Heart left ventricle (tissue), 16 donors: ENCODE results near the gene CALM1. TPM values are rescaled to one million over a fixed set of nuclear protein-coding genes. Genes with fewer than 3 reads are reported as not detected.

ENCODE experiments used
- ATAC-seq, 4 donors: fragments of 200-7000 bp; cut with Tn5 transposase; one replicate each; pipeline ENCODE4 v1.9.1; 2020 to 2022; ENCODE audit warnings: moderate library complexity in 4 of 4, mild to moderate bottlenecking in 3 of 4, moderate number of reproducible peaks in 1 of 4
- DNase-seq, 5 donors: peaks; one replicate each; pipeline ENCODE4 v3.0.0-alpha.2; 2020
- H3K27ac ChIP-seq, 12 donors: fragments of 200-600 bp; sonication (generic) in 4 of 12; one replicate each; pipeline versions ENCODE4 v1.5.0 to v1.8.0; 2016 to 2022; ENCODE audit warnings: mild to moderate bottlenecking in 2 of 12
- H3K27me3 ChIP-seq, 9 donors: fragments of 200-600 bp; sonication (generic) in 2 of 9; one replicate each; pipeline versions ENCODE4 v1.5.1 to v1.8.0; 2016 to 2022; ENCODE audit warnings: mild to moderate bottlenecking in 3 of 9
- H3K36me3 ChIP-seq, 9 donors: fragments of 200-600 bp; sonication (generic) in 2 of 9; one replicate each; pipeline versions ENCODE4 v1.5.0 to v1.8.0; 2018 to 2022; ENCODE audit warnings: mild to moderate bottlenecking in 2 of 9
- H3K4me1 ChIP-seq, 12 donors: fragments of 200-600 bp; sonication (generic) in 4 of 12; one replicate each; pipeline versions ENCODE4 v1.5.0 to v1.8.0; 2016 to 2022; ENCODE audit warnings: mild to moderate bottlenecking in 3 of 12
- H3K4me3 ChIP-seq, 12 donors: fragments of 200-600 bp; sonication (generic) in 4 of 12; one replicate each; pipeline versions ENCODE4 v1.5.0 to v1.8.0; 2017 to 2022; ENCODE audit warnings: mild to moderate bottlenecking in 9 of 12, moderate library complexity in 4 of 12
- H3K9me3 ChIP-seq, 12 donors: fragments of 200-600 bp; sonication (generic) in 4 of 12; one replicate each; pipeline versions ENCODE4 v1.5.0 to v1.8.0; 2016 to 2022; ENCODE audit warnings: mild to moderate bottlenecking in 1 of 12
- POLR2A ChIP-seq, 2 donors: fragments of 450-650 bp; IDR thresholded peaks; one replicate each; pipeline ENCODE4 v1.6.1; 2017; ENCODE audit warnings: antibody characterized with exemption in 2 of 2, mild to moderate bottlenecking in 2 of 2, moderate library complexity in 2 of 2
- WGBS, 4 donors: extraction: QIAGEN DNeasy Blood & Tissue Kit in 2 of 4; methylation state at CpG; one replicate each; pipeline versions ENCODE4 v1.1.5 to v1.1.7; 2013 to 2018; 5-methylcytosine and 5-hydroxymethylcytosine counted together
- intact Hi-C, 10 donors: fragments of 100-400 bp; cut with DNase I; formaldehyde crosslinking; loops; one replicate each; pipeline versions ENCODE4 v1.11.1 to v1.14.2; 2022
- polyA plus RNA-seq, 2 donors: library from polyadenylated mRNA; stranded (reverse); fragments of 200-250 nt; gene quantifications; one replicate each; pipeline ENCODE4 v1.2.3, GENCODE V29; 2013
- total RNA-seq, 9 donors: library from RNA; depleted of rRNA in 2 of 9; stranded (reverse); fragments of >200 nt in 2 of 9; fragmentation: NEBNext Ultra II Directional in 3 of 9; extraction: Animal tissue kit (Norgen Biotek cat#: 25700) in 3 of 9; gene quantifications; one replicate each; pipeline versions ENCODE4 v1.1.0 to v1.2.4, GENCODE V29; 2016 to 2023
- TF ChIP-seq, protein P1 (sequence below), 12 donors: fragments of 200-600 bp; sonication (generic) in 4 of 12; IDR thresholded peaks; one replicate each; pipeline versions ENCODE4 v1.5.0 to v1.8.0; 2018 to 2022; ENCODE audit warnings: antibody characterized with exemption in 12 of 12, mild to moderate bottlenecking in 5 of 12
- donor health status: ischemic (EF 13 %, LVEDD 7.1; RV severe dilation, severe dysfunction).
- donor health status: healthy with polysubstance abuse.
- donor health status: DM: no; HTN: yes; CAD: no.
- donor health status: DM: no; HTN: no; CAD: no.
- donor health status: ischemic (EF 25% LVEDD 6.9; RV normal size, moderate dysfunction).
- donor health status: ischemic (EF 25% LVEDD 5.7; RV mildly dilated, moderate dysfunction).
- donor health status: healthy.
- donor health status: DM: yes; HTN: yes; CAD: no.
- donor health status: ischemic (EF 35%, LVEDD 5.7; RV mildly dilated, moderate dysfunction).
- donor health status: nonischemic (EF 11% LVEDD 7.7; RV severe dilation, severe dysfunction).
- donor health status: DM: yes; HTN: yes; CAD: no.
- donor health status: PGD.
- donor health status: ischemic (EF 29% LVEDD 5.4; RV normal size, mild dysfunction).
- donor health status: nonischemic (EF 23%, LVEDD 6.1; RV moderate dilation, normal function).

The CALM1 gene
- total and polyA plus RNA-seq, 11 donors = 307 to 784 (median 440) TPM

DNA sequence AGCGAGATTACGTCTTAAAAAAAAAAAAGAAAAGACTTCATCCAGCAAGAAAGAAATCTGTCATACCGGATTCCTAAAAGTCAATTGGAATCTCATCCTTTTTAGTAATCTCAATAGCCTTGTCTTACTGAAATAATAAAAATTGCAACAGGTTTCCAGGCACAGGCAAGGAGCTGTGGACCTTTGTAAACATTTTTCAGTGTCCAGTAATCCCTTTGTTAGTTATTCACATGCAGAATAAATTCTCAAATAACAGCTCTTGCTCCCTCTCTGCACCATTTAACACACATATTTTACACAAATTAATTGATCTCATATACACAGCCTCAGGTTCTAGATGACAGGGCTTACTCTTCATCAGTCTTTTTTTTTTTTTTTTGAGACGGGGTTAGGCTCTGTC is 22.0 kb upstream of the CALM1 start:
- H3K9me3 ChIP-seq = no peaks in the 10 kb centered on the region
- intact Hi-C loops = no loop called here
- ATAC-seq = no peak
- WGBS, 4 donors = 88 to 94% (median 94%) methylated on average over 4 of the region's 4 CpGs
- no peak for DNase-seq
- no peaks in the 10 kb centered on the region for H3K4me1 ChIP-seq
- no peak for TF ChIP-seq POLR2A (IDR thresholded peaks at IDR 0.05)
- TF ChIP-seq, protein P1, sequence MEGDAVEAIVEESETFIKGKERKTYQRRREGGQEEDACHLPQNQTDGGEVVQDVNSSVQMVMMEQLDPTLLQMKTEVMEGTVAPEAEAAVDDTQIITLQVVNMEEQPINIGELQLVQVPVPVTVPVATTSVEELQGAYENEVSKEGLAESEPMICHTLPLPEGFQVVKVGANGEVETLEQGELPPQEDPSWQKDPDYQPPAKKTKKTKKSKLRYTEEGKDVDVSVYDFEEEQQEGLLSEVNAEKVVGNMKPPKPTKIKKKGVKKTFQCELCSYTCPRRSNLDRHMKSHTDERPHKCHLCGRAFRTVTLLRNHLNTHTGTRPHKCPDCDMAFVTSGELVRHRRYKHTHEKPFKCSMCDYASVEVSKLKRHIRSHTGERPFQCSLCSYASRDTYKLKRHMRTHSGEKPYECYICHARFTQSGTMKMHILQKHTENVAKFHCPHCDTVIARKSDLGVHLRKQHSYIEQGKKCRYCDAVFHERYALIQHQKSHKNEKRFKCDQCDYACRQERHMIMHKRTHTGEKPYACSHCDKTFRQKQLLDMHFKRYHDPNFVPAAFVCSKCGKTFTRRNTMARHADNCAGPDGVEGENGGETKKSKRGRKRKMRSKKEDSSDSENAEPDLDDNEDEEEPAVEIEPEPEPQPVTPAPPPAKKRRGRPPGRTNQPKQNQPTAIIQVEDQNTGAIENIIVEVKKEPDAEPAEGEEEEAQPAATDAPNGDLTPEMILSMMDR (IDR thresholded peaks at IDR 0.05) = no peak
- H3K36me3 ChIP-seq = no peaks in the 10 kb centered on the region
- H3K27ac ChIP-seq = no peak overlapping the region
- H3K27me3 ChIP-seq = no peaks in the 10 kb centered on the region
- no peak overlapping the region for H3K4me3 ChIP-seq

DNA sequence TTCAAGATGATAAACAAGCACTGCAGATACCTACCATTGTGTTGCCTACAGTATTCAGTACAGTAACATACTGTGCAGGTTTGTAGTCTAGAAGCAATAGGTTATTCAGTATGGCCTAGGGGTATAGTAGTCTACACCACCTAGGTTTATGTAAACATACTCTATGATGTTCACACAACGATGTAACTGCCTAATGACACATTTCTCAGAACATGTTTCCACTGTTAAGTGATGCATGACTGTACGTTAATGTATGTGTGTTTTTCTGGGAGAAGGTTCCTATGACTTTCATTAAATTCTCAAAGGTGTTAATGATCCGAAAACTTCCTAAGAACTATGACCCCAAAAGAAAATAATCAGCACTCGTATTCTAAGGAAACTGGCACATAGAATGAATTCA is 20.9 kb upstream of the CALM1 start:
- WGBS, 4 donors = 84 to 93% (median 90%) methylated on average over 4 of the region's 4 CpGs

DNA sequence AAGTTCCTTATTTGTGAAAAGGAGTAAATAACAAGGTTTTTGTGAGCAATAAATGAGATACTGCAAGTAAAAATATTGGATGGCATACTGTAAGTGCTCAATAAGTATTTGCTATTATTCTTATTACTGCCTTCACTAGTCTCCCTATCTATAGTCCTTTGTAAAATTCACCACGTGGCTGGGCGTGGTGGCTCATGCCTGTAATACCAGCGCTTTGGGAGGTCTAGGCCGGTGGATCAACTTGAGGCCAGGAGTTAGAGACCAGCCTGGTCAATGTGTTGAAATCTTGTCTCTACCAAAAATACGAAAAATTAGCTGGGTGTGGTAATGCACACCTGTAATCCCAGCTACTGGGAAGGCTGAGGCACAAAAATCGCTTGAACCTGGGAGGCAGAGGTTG is 18.6 kb upstream of the CALM1 start:
- H3K27ac ChIP-seq = no peak overlapping the region
- no peaks in the 10 kb centered on the region for H3K36me3 ChIP-seq
- intact Hi-C loops = no loop called here
- DNase-seq (no peak), ATAC-seq (no peak)
- no peaks in the 10 kb centered on the region for H3K27me3 ChIP-seq
- 85 to 91% (median 89%) methylated on average over 6 of the region's 6 CpGs for WGBS, 4 donors
- no peak overlapping the region for H3K4me3 ChIP-seq
- TF ChIP-seq, protein P1 (IDR thresholded peaks at IDR 0.05) = no peak
- TF ChIP-seq POLR2A (IDR thresholded peaks at IDR 0.05) = no peak
- H3K4me1 ChIP-seq = peaks cover 0 to 17% (median 11%) of the 10 kb centered on the region in 12 donors
- no peaks in the 10 kb centered on the region for H3K9me3 ChIP-seq

More for the DNA sequence above, 20.9 kb upstream of the CALM1 start:
- peaks cover 0 to 4% (median under 1%) of the 10 kb centered on the region in 12 donors for H3K4me1 ChIP-seq
- no peak for DNase-seq
- H3K9me3 ChIP-seq = no peaks in the 10 kb centered on the region
- H3K27me3 ChIP-seq = no peaks in the 10 kb centered on the region
- H3K4me3 ChIP-seq = no peak overlapping the region
- ATAC-seq = no peak
- intact Hi-C loops = no loop called here
- H3K27ac ChIP-seq = no peak overlapping the region
- no peaks in the 10 kb centered on the region for H3K36me3 ChIP-seq
- TF ChIP-seq, protein P1 (IDR thresholded peaks at IDR 0.05) = no peak
- no peak for TF ChIP-seq POLR2A (IDR thresholded peaks at IDR 0.05)

DNA sequence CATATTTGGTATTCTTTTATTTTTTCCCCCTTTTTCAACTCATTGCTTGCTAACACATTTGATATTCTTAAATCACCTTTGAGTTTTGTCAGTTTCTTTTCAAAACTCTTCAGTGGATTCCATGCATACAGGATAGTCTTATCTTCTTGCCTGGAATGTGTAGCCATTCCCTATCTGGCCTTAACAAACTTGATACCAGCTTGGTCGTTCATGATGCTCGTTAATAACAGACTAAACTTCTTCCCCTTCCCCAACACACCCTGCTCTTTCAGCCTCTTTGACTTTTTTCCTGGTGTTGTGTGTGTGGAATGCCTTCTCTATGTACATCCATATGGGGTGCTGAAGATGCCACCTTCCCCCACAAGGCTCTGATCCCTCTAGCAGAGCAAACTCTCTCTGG is 17.7 kb upstream of the CALM1 start:
- no peak for TF ChIP-seq POLR2A (IDR thresholded peaks at IDR 0.05)
- TF ChIP-seq, protein P1 (IDR thresholded peaks at IDR 0.05) = no peak
- no peak overlapping the region for H3K27ac ChIP-seq
- H3K4me1 ChIP-seq = peaks cover 3 to 24% (median 17%) of the 10 kb centered on the region in 12 donors
- intact Hi-C loops = no loop called here
- H3K4me3 ChIP-seq = no peak overlapping the region
- no peaks in the 10 kb centered on the region for H3K9me3 ChIP-seq
- no peaks in the 10 kb centered on the region for H3K27me3 ChIP-seq
- WGBS, 4 donors = 32 to 50% (median 44%) methylated on average over 2 of the region's 2 CpGs
- no peaks in the 10 kb centered on the region for H3K36me3 ChIP-seq
- DNase-seq = no peak
- ATAC-seq = no peak
